Stimulated activated naive CD8-positive, alpha-beta T cell treated with anti-CD3 and anti-CD28 coated beads, Interleukin-15, amount 100 ng/mL, for 72 hours (primary cell): ENCODE measurements around the gene IL1RAPL1.

ENCODE experiments used
- ATAC-seq: fragments of 150-1000 bp; cut with Tn5 transposase; 2 replicates; pipeline ENCODE4 v1.10.0; 2021; ENCODE audit warnings: mild to moderate bottlenecking, moderate library complexity
- DNase-seq, 2 donors: peaks; one replicate each; pipeline ENCODE4 v3.0.0; 2021 to 2022
- H3K27ac Mint-ChIP-seq, 2 donors: one replicate each; pipeline ENCODE4 v1.8.0; 2022; ENCODE audit warnings: mild to moderate bottlenecking in 2 of 2, mixed read lengths in 2 of 2, moderate library complexity in 2 of 2
- H3K27me3 Mint-ChIP-seq: one replicate; pipeline ENCODE4 v1.8.0; 2022; ENCODE audit warnings: mixed read lengths
- H3K4me1 Mint-ChIP-seq: one replicate; pipeline ENCODE4 v1.8.0; 2022; ENCODE audit warnings: mild to moderate bottlenecking, mixed read lengths
- H3K4me3 Mint-ChIP-seq, 2 donors: one replicate each; pipeline ENCODE4 v1.8.0; 2022; ENCODE audit warnings: mild to moderate bottlenecking in 2 of 2, mixed read lengths in 2 of 2, moderate library complexity in 1 of 2
- H3K9me3 Mint-ChIP-seq, 2 donors: one replicate each; pipeline ENCODE4 v1.8.0; 2022; ENCODE audit warnings: mixed read lengths in 2 of 2

Gene IL1RAPL1

DNA sequence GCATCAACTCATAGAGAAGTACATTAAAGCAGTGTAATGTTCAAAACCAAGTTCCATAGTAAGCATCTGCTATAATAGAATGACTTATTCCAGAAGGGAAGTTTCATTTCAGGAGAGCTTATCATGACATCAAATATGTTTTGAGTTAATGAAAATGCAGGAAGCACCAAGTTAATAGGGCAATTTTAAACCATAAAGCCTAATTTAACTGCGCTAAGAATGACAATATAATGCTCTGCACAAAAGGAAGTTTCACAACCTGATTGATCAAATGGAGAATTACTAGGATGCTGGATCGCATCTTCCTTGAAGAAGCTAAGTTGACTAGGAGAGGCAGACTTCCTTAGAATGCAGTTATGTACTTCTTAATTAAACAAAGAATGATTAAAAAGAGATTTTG lies 1211.2 kb downstream of the IL1RAPL1 start:
- H3K27me3 Mint-ChIP-seq: no peaks in the 10 kb centered on the region
- DNase-seq: no peak
- H3K4me1 Mint-ChIP-seq: no peaks in the 10 kb centered on the region
- H3K4me3 Mint-ChIP-seq: no peak overlapping the region
- H3K9me3 Mint-ChIP-seq: peaks cover 0 to 8% of the 10 kb centered on the region in 2 donors
- ATAC-seq: no peak
- no peak overlapping the region for H3K27ac Mint-ChIP-seq

DNA sequence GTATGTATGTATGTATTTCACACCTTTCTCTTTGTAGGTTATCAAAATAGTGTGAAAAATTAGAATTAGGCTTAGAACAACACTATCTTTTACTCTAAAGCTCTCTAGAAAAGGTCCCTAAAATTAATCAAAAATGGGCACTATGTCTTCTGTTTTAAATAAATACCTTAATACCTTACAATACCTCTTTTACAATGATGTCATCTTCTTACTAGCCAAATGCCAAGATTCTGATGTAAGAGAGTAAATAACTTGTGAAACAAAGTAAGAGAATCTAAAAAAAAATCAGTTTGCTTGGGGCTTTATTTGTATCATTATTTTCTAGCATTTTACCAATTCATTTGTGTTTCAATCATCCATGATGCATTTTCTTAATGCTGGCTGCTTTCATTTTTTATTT lies 1225.9 kb downstream of the IL1RAPL1 start:
- DNase-seq (no peak), ATAC-seq (no peak)
- H3K27ac Mint-ChIP-seq: no peak overlapping the region
- H3K4me1 Mint-ChIP-seq: no peaks in the 10 kb centered on the region
- no peaks in the 10 kb centered on the region for H3K27me3 Mint-ChIP-seq
- no peaks in the 10 kb centered on the region for H3K9me3 Mint-ChIP-seq
- no peak overlapping the region for H3K4me3 Mint-ChIP-seq

DNA sequence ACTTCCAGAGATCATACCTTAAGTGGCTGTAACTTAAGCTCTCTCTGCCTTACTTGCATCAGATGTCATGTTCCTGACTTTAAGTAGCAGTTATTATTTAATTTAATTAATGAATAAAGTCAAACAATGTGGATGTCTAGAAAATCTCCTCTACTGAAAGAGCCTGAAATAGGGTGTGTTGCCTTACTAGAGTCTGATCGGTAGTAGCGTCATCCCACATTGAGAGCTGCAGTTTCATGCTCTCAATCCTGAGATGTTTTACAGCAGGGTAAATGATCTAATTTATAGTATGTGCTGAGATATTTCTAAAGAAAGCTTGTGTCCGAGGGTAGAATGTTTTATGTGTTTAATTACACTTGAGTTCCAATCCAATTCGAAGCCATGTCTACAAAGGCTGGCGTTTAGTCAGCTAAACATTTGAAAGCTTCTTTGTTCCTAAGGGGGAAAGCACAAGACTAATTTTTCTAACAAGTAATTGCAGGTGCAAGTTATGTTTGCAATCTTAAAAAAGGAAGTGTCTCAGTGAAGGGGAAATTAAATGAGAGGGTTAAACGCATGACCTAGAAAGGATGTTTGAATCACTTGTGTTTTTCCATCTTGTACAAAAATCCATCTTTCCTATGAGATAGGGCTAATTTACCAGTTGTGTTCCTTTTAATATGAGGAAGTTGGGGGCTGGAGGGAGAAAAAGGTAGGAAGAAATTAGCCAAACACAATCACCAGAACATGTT lies 1237.1 kb downstream of the IL1RAPL1 start:
- no peaks in the 10 kb centered on the region for H3K9me3 Mint-ChIP-seq
- no peak for DNase-seq
- no peaks in the 10 kb centered on the region for H3K27me3 Mint-ChIP-seq
- ATAC-seq: no peak
- H3K27ac Mint-ChIP-seq: no peak overlapping the region
- no peaks in the 10 kb centered on the region for H3K4me1 Mint-ChIP-seq
- H3K4me3 Mint-ChIP-seq: no peak overlapping the region

DNA sequence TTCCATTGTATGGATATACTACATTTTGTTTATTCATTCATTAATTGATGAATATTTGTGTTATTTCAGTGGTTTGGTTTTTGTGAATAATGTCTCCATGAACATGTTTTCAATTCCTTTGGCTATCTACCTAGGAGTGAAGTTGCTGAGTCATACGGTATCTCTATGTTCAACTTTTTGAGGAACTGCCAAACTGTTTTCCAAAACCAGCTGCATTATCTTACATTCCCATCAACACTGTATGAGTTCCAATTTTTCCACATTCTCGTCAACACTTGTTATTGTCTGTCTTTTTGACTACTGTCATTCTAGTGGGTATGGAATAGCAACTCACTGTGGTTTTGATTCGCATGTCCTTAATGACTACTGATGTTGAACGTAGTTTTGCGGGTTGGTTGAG lies 1239.5 kb downstream of the IL1RAPL1 start:
- no peak for ATAC-seq
- H3K27me3 Mint-ChIP-seq: no peaks in the 10 kb centered on the region
- H3K27ac Mint-ChIP-seq: no peak overlapping the region
- no peak overlapping the region for H3K4me3 Mint-ChIP-seq
- no peak for DNase-seq
- H3K9me3 Mint-ChIP-seq: no peaks in the 10 kb centered on the region
- no peaks in the 10 kb centered on the region for H3K4me1 Mint-ChIP-seq

DNA sequence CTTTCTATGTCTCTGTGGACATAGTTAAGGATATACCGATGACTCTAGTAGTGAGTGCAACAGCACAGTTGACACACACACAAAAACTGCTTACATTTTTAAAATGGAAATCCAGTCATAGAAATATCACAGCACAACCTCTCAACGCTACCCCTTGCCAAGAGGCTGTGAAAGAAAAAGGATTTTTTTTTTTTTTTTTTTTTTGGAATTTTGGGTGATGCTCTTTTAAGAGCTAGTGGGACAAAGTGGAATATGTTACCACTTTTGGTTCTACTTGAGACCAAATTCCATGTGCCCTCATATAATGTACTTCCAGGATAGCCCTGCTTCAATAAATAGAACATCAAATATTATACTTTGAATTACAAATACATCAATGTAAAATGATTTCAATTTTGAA lies 1247.1 kb downstream of the IL1RAPL1 start:
- no peak for DNase-seq
- Mint-ChIP-seq H3K27me3 (no peaks in the 10 kb centered on the region), H3K4me3 (no peak overlapping the region), H3K4me1 (no peaks in the 10 kb centered on the region), H3K27ac (no peak overlapping the region), H3K9me3 (no peaks in the 10 kb centered on the region)
- ATAC-seq: no peak

DNA sequence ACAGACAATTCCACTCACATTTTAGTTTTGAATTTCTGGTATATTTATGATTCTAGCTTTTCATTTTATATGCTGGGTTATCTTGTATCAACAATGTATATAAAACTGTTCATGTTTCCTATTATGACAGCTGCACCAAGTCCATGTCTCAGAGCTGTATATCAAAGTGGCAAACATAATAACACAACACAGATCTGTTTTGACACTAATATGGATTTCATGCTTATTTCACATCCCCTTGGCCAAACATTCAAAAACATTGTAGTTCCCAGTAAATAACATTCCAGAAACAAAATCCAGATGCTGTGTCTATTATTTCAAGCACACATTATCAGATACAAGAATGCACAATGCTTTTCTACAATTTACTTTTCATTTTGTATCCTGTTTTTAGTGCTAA lies 1247.5 kb downstream of the IL1RAPL1 start:
- no peaks in the 10 kb centered on the region for H3K27me3 Mint-ChIP-seq
- H3K27ac Mint-ChIP-seq: no peak overlapping the region
- DNase-seq (no peak), ATAC-seq (no peak)
- no peaks in the 10 kb centered on the region for H3K4me1 Mint-ChIP-seq
- H3K4me3 Mint-ChIP-seq: no peak overlapping the region
- no peaks in the 10 kb centered on the region for H3K9me3 Mint-ChIP-seq

DNA sequence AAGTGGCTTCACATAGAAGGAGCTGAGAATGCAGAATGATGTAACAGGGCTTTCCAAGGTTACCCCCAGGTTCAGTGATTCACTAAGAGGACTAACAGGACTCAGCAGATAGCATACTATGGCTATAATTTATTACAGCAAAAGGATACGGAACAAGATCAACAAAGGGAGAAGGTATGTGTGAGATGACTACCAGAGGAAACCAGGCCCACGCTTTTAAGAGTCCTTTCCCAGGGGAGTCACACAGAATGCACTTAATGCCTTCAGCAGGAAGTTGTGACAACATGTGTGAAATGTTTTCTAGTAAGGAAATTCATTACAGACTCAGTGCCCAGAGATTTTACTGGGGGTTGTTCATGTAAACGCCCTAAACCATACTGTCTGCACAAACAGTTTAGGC lies 1254.5 kb downstream of the IL1RAPL1 start:
- DNase-seq (no peak), ATAC-seq (no peak)
- Mint-ChIP-seq H3K27ac (no peak overlapping the region), H3K9me3 (no peaks in the 10 kb centered on the region), H3K4me1 (no peaks in the 10 kb centered on the region), H3K4me3 (no peak overlapping the region), H3K27me3 (no peaks in the 10 kb centered on the region)

DNA sequence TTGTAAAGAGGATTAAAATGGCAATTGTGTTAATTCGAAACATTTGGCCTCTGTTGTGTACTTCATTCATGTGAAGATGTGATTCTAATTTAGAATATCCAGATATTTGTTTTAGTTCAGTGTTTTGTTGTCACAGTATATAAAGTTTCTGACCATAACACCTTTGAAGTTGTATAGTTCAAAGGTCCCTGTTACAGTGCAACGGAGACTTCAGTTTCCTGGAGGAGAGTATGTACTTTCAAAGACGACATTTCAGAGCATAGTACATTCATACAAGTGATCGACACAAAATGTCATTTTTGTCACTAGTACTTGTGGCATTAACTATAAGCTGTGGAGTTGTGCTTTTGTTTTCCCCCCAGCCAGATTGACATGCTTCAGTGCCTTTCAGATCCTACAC lies 1255.3 kb downstream of the IL1RAPL1 start:
- no peak for DNase-seq
- Mint-ChIP-seq H3K4me1 (no peaks in the 10 kb centered on the region), H3K27me3 (no peaks in the 10 kb centered on the region), H3K4me3 (no peak overlapping the region), H3K9me3 (no peaks in the 10 kb centered on the region), H3K27ac (no peak overlapping the region)
- ATAC-seq: no peak

DNA sequence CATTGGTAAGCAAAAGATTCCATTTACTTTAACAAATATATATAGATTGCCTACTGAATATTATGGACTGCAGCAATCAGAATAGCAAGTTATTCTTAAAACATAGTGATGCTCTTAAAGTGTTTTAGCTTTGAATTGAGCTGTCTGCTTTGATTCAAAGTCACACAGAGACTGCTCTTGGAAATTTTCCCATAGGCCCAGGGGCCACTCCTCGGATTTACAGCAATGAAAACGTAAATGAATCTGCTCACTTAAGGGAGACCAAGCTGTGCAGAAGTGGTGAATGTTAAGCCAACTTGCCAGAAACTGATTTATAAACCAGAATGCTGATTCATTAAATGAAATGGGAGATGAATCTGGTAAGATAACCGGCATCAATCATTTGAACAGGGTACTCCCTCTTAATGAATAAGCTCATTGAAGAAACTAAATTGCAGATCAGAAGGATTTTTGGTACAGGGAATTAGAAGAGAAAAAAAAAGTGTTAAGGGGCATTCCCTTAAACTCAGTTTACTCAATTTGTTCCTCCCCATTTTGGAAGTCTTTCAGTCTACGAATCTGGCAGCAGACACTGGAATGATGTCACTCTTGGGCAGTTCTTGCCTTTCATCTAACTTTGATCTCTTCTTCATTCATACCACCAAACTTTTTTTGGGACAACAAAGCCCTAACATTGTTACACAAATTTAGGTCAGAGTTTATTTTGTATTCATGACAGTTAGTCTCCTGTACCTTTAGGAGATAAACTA lies 1264.8 kb downstream of the IL1RAPL1 start:
- H3K27me3 Mint-ChIP-seq: no peaks in the 10 kb centered on the region

DNA sequence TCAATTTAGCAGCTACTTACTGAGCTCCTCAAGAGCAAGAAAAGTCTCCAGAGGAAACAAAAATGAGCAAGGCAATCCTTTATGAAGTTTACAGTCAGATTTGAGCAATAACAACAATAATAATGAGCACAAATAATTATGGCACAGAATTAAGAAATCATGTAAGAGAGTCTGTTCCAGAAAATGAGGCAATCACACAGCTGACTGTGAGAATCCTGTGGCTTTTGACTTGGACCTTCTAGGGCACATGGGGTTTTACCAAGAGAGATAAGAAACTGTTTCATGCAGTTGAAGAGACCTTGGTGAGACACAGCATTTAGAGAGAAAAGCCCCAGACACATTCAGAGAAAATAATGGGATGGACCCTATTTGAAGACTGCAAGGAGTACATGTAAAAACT lies 1265.5 kb downstream of the IL1RAPL1 start:
- no peaks in the 10 kb centered on the region for H3K27me3 Mint-ChIP-seq
- ATAC-seq: no peak
- no peak overlapping the region for H3K27ac Mint-ChIP-seq
- H3K4me3 Mint-ChIP-seq: no peak overlapping the region
- H3K9me3 Mint-ChIP-seq: no peaks in the 10 kb centered on the region
- no peaks in the 10 kb centered on the region for H3K4me1 Mint-ChIP-seq
- DNase-seq: no peak

More for the DNA sequence above, 1264.8 kb downstream of the IL1RAPL1 start:
- Mint-ChIP-seq H3K27ac (no peak overlapping the region), H3K9me3 (no peaks in the 10 kb centered on the region), H3K4me3 (no peak overlapping the region), H3K4me1 (no peaks in the 10 kb centered on the region)
- DNase-seq: no peak
- no peak for ATAC-seq

DNA sequence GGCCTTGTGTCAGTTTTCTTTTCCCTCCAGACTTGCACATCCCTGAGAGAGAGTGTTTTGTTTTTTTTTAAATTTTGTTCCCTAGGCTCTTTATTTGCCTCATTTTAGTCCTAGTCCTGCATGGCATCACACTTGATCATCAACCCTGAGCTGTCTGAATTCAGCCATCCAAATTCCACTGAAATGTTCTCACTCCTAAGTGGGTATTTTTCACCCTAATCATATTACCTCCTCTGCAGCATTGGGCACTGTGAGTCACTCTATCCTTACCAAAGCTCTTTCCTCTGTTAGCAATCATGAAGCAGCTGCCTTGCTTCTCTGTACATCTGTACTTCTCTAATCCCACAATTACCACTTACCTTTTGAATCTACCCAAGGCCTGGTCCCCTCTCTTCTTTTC lies 1271.5 kb downstream of the IL1RAPL1 start:
- DNase-seq: no peak
- H3K27me3 Mint-ChIP-seq: no peaks in the 10 kb centered on the region
- H3K9me3 Mint-ChIP-seq: peaks cover 0 to 7% of the 10 kb centered on the region in 2 donors
- no peak overlapping the region for H3K4me3 Mint-ChIP-seq
- H3K27ac Mint-ChIP-seq: no peak overlapping the region
- H3K4me1 Mint-ChIP-seq: no peaks in the 10 kb centered on the region
- ATAC-seq: no peak

DNA sequence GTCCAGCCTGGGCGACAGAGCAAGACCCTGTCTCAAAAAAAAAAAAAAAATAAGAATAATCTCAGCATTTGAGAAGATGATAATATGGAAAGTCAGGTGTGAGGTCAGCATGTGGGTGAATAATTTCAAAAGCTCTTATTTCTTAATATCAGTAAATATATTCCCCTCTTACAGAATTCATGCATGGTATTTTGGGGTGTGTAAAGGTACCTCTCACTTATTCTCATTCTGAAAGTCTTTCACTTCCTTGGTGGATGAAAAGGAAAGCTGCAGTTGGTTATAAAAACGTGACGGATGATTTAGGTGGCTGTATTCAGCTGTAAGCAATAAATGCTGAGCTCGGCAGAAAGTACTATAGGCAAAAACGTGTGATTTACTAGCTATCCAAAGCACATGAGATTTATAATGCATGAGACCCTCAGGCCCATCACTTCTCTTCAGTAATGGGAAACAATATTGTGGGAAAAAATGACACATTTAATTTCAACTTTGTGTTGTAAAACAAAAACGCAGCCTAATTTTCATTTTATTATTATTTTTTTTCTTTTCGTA lies 1275.0 kb downstream of the IL1RAPL1 start:
- Mint-ChIP-seq H3K4me3 (no peak overlapping the region), H3K27ac (no peak overlapping the region), H3K27me3 (no peaks in the 10 kb centered on the region), H3K9me3 (peaks cover 0 to 7% of the 10 kb centered on the region in 2 donors), H3K4me1 (no peaks in the 10 kb centered on the region)
- no peak for ATAC-seq
- no peak for DNase-seq

DNA sequence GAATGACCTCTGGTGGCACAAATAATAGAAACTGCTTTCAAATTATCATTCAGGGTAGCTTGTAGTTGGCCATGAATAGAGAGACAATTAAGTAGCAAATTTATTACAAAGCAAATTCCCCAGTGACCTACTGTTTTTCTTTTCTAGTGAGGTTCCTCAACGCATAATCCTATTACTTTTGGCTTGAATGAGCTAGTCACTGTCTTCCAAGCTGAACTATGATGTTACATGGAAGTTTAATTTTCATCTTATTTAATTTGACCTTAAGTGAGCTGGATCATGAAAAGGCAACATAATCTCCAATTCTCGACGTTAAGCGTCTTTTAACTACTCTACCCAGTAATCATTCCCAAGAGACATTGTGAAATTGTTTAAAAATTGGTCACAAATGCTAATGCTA lies 1280.7 kb downstream of the IL1RAPL1 start:
- H3K27me3 Mint-ChIP-seq: no peaks in the 10 kb centered on the region
- no peak overlapping the region for H3K4me3 Mint-ChIP-seq
- DNase-seq: no peak
- H3K27ac Mint-ChIP-seq: no peak overlapping the region
- no peak for ATAC-seq
- no peaks in the 10 kb centered on the region for H3K4me1 Mint-ChIP-seq
- H3K9me3 Mint-ChIP-seq: no peaks in the 10 kb centered on the region

DNA sequence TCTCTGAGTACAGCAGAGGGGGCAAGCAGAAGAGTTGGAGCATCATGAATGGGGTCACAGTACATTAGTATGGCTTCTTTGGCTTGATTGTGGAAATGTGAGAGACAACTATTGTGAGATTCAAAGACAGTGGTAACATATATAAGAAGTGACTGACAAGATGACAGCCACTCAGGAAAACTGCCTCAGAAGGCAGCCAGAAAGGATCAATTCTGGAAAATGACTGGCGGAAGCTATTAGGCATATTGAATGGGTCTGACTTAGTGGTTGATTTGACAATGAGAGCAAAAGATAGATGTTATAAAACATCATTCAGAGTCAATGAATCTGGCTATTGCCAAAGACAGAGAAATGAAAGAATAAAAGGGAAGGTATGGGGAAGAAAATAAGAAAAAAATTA lies 1282.6 kb downstream of the IL1RAPL1 start:
- Mint-ChIP-seq H3K4me3 (no peak overlapping the region), H3K27ac (no peak overlapping the region), H3K27me3 (no peaks in the 10 kb centered on the region), H3K9me3 (no peaks in the 10 kb centered on the region), H3K4me1 (no peaks in the 10 kb centered on the region)
- DNase-seq: no peak
- ATAC-seq: no peak

DNA sequence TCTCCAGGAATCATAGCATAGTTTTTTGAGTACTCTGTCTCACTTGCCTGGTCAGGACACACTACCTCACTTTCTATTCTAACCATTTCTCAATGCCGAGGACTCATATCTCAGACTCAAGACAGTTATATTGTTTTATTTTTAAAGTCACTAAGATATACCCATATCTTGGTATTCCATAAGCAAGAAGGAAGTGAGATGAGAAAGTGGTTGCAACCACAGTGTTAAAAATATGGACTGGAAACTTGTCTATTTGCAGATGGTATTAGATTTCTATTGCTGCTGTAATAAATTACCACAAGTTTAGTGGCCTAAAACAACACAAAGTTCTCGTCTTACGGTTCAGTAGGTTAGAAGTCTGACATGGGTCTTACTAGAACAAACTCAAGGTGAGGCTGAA lies 1283.4 kb downstream of the IL1RAPL1 start:
- no peak for DNase-seq
- no peak overlapping the region for H3K27ac Mint-ChIP-seq

DNA sequence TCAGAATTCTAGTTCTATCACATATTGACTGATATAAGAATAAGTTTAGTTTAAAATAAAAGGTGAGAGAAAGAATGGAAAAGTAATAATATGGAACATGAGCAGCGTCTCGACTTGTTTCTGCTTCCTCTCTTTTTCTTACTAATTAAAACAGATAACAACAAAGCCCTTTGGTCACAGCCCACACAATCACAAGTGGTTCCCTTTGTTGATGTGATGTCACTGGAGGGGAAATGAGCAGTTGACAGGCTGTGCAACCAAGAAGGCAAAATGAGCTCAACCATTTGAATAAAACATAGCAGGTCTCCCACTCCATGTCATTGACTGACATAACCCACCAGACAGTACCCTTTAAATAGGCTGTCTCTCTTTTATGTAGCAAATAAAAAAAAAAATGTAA lies 1285.6 kb downstream of the IL1RAPL1 start:
- ATAC-seq (no peak), DNase-seq (no peak)
- no peaks in the 10 kb centered on the region for H3K27me3 Mint-ChIP-seq
- H3K4me1 Mint-ChIP-seq: no peaks in the 10 kb centered on the region
- no peak overlapping the region for H3K4me3 Mint-ChIP-seq
- no peak overlapping the region for H3K27ac Mint-ChIP-seq
- no peaks in the 10 kb centered on the region for H3K9me3 Mint-ChIP-seq

More for the DNA sequence above, 1283.4 kb downstream of the IL1RAPL1 start:
- no peak for ATAC-seq
- Mint-ChIP-seq H3K9me3 (no peaks in the 10 kb centered on the region), H3K4me3 (no peak overlapping the region), H3K4me1 (no peaks in the 10 kb centered on the region), H3K27me3 (no peaks in the 10 kb centered on the region)
